SK-N-SH treated with all-trans-retinoic acid at 6 μM for 48 hours (cell line): ENCODE measurements around the gene MYO15B.

Experiments used
- CSRNP3 ChIP-seq: fragments of 250-450 bp; sonication (Bioruptor Pico); IDR thresholded peaks from 2 replicates; pipeline ENCODE4 v1.5.1; 2021; ENCODE audit warnings: mild to moderate bottlenecking, moderate library complexity
- ISL1 ChIP-seq: fragments of 250-450 bp; sonication (Bioruptor Pico); IDR thresholded peaks from 2 replicates; pipeline ENCODE4 v2.1.2; 2022; ENCODE audit warnings: mild to moderate bottlenecking, moderate library complexity
- RARB ChIP-seq: fragments of 250-450 bp; sonication (Bioruptor Pico); IDR thresholded peaks from 2 replicates; pipeline ENCODE4 v1.8.0; 2021; ENCODE audit warnings: mild to moderate bottlenecking, moderate library complexity
- ZNF8 ChIP-seq: fragments of 450-650 bp; formaldehyde crosslinking; IDR thresholded peaks from 2 replicates; pipeline ENCODE4 v1.5.0; 2020; ENCODE audit warnings: mild to moderate bottlenecking, moderate library complexity

DNA sequence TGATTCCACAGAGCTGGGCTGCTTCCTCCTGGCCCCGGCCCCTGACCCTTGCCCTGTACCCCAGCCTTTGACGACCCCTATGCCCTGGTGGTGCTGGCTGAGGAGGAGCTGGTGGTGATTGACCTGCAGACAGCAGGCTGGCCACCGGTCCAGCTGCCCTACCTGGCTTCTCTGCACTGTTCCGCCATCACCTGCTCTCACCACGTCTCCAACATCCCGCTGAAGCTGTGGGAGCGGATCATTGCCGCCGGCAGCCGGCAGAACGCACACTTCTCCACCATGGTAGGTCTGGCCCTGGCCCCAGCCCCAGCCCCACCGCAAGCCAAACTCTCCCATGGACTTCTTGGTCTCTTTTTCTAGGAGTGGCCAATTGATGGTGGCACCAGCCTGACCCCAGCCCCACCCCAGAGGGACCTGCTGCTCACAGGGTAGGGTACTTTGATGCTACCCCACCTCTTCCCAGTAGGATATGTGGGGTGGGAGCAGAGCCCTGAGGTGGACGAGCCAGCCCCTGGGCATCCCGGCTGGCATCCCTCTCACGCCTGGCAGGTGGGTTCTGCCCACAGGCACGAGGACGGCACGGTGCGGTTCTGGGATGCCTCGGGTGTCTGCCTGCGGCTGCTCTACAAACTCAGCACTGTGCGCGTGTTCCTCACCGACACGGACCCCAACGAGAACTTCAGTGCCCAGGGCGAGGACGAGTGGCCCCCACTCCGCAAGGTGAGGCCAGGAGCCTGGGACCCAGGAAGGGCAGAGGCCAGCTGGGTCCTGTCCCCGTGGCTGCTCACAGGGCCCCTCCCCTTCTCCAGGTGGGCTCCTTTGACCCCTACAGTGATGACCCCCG is 19.0 kb upstream of the MYO15B start:
- no peak for TF ChIP-seq CSRNP3 (CRISPR knock-in tag)
- TF ChIP-seq ZNF8 (CRISPR knock-in tag) = no peak
- TF ChIP-seq ISL1 (CRISPR knock-in tag) = no peak
- no peak for TF ChIP-seq RARB
